ENCODE measurements around the gene JAK2.

JAK2 gene

DNA sequence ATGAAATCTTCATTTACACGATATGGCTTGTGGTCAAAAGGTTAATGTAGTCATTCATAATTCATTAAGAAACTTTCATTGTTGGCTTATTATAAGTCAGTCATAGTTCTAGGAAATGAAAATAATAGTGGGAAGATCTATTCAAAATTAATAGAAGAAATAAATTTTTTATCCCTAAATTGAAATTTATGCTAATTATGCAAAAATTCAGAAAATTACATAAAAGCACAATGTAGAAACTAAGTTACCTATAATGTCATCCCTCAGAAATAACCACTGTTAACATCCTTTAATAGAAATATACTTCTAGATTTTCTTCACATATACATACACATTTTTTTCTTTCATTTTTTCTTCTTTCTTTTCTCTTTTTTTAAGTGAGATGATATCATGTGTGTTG, 15.9 kb upstream of the JAK2 start:
- TF ChIP-seq, protein P1, sequence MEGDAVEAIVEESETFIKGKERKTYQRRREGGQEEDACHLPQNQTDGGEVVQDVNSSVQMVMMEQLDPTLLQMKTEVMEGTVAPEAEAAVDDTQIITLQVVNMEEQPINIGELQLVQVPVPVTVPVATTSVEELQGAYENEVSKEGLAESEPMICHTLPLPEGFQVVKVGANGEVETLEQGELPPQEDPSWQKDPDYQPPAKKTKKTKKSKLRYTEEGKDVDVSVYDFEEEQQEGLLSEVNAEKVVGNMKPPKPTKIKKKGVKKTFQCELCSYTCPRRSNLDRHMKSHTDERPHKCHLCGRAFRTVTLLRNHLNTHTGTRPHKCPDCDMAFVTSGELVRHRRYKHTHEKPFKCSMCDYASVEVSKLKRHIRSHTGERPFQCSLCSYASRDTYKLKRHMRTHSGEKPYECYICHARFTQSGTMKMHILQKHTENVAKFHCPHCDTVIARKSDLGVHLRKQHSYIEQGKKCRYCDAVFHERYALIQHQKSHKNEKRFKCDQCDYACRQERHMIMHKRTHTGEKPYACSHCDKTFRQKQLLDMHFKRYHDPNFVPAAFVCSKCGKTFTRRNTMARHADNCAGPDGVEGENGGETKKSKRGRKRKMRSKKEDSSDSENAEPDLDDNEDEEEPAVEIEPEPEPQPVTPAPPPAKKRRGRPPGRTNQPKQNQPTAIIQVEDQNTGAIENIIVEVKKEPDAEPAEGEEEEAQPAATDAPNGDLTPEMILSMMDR (conservative IDR thresholded peaks at IDR 0.05), result no peak
- H3K27ac ChIP-seq, result no peak overlapping the region

DNA sequence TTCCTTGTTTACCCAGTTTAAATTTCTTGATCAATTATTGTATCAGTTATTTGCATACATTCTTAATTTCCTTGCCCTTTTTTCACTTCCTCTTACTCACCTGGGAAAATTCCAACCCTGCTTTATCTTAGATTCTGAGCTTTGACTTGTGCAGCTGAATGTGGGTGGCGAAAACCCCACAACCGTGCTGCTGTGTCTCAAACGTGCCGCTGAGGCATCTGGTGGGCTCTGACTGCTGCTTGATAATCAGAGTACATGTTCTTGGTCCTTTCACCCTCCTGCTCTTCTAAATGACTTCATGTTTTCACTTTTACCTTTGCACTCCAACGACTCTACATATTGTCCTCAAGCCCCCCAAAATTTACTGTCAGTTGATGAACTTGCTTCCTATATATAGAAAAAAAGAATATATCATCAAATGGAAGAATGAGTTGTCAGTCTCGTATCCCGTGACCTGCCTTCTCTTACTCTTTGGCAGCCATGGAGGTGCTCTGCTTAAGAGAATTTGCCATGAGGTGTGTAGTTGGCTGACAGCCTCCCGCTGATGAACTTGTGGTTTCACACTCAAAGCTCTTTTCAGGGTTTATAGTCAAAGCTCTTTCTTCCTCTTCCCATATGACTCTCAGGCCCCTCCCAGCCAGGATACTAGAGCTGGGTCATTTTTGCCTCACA, 14.0 kb upstream of the JAK2 start:
- H3K27ac ChIP-seq, result no peak overlapping the region
- TF ChIP-seq, protein P1 (conservative IDR thresholded peaks at IDR 0.05), result no peak

DNA sequence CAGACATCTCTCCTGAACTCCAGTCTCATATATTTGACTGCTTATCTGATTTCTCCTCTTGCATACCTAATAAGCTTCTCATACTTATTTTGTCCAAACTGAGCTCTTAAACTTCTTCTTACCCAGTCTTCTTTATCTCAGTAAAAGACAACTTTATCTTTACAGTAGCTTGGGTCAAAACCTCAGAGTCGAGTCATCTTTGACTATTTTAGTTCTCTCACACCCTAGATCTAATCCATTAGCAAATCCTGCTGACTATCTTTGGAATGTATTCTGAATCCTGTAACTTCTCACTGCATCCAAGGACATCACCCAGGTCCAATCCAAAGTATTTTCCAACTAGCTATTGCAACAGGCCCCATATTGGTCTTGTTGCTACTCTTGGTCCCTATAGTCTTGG, 11.8 kb upstream of the JAK2 start:
- TF ChIP-seq, protein P1 (conservative IDR thresholded peaks at IDR 0.05), result no peak
- no peak overlapping the region for H3K27ac ChIP-seq

DNA sequence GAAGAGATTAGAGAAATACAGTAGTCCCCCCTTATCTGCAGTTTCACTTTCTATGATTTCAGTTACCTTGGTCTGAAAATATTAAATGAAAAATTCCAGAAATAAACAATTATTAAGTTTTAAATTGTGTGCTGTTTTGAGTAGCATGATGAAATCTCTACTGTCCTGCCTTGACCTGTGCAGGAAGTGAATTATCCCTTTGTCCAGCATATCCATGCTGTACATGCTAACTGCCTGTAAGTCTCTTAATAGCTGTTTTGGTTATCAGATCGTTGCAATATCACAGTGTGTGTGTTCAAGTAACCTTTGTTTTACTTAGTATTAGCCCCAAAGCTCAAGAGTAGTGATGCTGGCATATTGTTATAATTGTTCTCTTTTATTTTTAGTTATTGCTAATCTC, 11.2 kb upstream of the JAK2 start:
- H3K27ac ChIP-seq, result no peak overlapping the region
- TF ChIP-seq, protein P1 (conservative IDR thresholded peaks at IDR 0.05), result no peak

DNA sequence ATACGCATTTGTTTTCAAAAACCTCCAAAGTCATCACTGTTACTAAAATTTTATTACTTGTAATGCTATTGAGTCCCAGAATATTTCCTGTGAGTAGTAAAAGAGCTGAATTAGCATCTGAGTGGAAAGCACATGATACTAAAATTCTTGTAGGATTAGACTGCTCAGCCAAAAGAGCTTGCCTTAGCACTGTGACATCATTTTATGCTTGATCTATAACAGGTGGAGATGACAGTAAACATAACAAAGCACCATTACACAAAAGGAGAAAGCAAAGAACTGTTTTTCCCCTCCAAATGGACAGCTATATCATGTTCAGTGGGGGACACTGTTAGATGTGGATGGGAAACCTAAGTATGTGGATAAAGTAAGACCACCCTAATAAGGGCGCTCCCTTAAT, 5.8 kb upstream of the JAK2 start:
- H3K27ac ChIP-seq, result no peak overlapping the region
- TF ChIP-seq, protein P1 (conservative IDR thresholded peaks at IDR 0.05), result no peak

DNA sequence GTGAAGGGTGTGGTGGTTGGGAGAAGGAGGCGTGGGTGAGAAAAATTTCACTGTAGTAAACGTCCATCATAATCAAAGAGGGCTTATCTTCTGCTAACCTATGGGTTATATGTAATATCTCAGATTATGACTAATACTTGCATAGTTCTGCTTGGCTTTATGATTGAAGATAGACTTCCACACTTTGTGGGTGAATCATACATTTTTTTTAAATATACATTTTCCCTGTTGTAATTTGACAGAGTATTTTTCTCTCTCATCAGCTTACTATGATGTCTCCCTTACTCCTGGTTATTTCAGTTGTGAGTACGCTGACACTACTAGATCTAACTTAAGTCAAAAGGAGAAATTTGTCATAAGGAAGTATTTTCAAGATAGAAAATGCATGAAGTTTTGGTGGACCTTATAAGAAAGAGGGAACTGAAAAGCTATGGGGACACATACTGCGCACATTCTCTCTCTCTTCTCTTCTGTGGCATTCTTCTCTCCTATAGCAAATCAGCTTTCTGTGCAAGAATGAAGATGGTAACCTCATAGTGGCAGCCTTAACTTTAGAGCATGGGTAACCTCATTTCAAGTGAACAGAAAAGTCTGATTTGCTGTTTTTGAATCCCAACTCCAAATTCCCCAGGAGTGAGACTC, 4.9 kb upstream of the JAK2 start:
- H3K27ac ChIP-seq, result no peak overlapping the region
- TF ChIP-seq, protein P1 (conservative IDR thresholded peaks at IDR 0.05), result no peak

DNA sequence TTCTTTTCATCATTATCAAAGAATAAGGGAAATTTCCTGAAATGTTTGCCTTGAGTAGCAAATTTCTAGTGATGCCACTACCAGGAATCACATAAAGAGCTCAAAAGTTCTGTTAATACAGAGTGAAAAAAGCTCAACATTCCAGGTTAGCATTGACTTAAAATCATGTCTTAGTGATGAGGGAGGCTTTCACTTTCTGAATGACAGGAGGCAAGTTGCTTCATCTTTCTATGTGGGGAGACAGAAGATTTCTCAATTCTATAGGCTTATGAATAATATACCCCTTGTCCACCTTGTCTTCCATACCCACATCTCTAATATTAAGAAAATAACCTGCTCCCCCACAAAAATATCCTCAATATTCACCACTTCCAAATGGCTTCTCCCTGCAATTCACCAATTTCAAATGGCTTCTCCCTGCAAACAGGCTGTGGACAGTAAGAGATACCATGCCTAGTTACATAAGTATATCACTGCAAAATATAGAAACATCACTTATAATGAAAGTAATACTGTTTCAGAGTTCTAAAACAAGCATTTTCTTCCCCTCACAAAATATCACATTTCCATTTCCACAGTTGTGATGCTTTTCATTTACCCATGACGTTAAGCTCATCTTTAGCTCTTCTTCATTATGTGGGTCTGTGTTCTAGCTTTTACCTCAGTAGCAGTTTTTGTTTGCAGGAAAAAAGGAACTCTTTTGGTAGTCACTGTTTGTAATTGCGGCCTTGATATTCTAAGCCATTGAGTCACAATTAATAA, 2.2 kb upstream of the JAK2 start:
- TF ChIP-seq, protein P1 (conservative IDR thresholded peaks at IDR 0.05), result no peak
- H3K27ac ChIP-seq, result no peak overlapping the region
